GM20000 (cell line): Measurements from ENCODE around the gene NLGN4X.
"Not testable (repeated sequence)": the region's sequence is repeated elsewhere in the genome, so short reads cannot be mapped to it uniquely, and the experiment has no call there.

ENCODE experiments used
- DNase-seq: peaks from one replicate; pipeline ENCODE4 v3.0.0; 2012; ENCODE audit warnings: low spot score
- TF ChIP-seq, protein P1 (sequence below): IDR thresholded peaks from 2 replicates; pipeline ENCODE4 v1.5.1; 2012; ENCODE audit warnings: mild to moderate bottlenecking, control low read depth; ENCODE audit errors: extremely low read depth, missing control alignments

Gene NLGN4X

DNA sequence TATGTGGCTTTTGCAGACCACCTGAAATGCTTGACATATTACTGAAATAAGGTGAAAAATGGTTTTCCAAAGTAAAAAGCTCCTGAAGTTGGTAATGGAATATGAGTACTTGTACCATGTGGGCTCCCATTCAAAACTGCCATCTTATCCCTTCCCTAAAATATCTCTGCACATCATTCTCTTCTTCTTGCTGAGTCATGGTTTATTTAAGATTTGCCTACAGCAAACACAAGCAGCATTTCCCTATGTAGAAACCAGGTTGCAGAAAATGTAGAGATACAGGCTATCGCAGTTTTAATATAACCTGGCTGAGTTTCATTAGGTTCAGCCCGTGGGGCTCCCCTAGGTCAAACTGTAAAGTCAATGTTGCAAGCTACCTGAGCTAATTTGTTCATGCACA is 270.1 kb downstream of the NLGN4X start:
- no peak for DNase-seq
- TF ChIP-seq, protein P1, sequence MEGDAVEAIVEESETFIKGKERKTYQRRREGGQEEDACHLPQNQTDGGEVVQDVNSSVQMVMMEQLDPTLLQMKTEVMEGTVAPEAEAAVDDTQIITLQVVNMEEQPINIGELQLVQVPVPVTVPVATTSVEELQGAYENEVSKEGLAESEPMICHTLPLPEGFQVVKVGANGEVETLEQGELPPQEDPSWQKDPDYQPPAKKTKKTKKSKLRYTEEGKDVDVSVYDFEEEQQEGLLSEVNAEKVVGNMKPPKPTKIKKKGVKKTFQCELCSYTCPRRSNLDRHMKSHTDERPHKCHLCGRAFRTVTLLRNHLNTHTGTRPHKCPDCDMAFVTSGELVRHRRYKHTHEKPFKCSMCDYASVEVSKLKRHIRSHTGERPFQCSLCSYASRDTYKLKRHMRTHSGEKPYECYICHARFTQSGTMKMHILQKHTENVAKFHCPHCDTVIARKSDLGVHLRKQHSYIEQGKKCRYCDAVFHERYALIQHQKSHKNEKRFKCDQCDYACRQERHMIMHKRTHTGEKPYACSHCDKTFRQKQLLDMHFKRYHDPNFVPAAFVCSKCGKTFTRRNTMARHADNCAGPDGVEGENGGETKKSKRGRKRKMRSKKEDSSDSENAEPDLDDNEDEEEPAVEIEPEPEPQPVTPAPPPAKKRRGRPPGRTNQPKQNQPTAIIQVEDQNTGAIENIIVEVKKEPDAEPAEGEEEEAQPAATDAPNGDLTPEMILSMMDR, result no peak

DNA sequence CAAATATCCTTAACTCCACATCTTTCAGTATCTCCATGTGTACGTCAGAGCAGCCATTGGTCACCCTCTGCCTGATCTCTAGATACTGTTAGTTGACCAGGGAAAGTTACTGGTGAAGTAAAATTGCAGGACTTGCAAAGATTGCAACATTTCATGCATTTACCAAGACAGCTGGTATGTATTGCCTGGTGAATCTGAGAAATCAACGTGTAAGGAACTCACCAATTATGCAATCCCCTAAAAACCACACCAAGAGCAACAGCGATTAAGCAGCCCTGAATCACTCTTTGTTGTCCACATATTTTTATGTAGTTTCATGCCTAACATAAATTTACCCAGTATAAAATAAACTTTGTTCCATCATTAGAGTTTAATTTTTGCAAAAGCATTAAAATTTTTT is 271.2 kb downstream of the NLGN4X start:
- no peak for DNase-seq
- TF ChIP-seq, protein P1, result no peak

DNA sequence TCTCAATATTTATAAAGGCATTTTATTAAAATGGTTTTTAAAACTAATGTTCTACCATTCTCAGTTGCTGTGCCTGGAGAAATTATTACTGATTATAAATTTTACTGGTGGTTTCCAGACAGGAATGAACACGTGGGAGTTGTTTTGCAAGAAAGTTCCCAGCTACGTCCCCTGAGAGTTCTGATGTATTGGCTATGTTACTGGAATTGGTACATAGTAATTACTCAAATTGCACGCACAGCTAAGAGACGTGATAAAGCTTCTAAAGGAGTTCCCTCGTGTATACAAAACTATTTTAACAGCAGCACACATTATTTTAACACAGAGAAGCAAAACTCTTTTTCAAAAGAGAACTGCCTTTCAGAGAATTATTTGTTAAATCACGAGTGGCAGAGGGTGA is 292.2 kb downstream of the NLGN4X start:
- DNase-seq, result no peak
- TF ChIP-seq, protein P1, result no peak

DNA sequence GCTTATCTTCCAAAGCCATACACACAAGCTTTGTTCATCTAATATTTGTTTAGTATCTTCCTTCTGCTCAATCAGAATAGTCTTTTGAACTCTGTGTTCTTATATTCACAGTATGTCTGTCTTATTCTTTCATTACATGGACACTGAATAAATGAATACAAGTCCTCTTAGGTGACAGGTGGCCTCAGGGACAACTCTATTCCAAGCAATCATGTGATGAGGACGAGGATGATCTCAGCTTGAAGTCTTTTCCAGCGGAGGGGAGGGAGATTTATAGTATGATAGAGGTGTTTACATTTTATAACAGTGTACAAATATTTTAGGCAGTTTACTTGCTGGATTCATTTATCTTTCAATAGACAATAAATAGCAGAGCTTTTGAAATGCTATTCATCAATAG is 300.4 kb downstream of the NLGN4X start:
- DNase-seq, result no peak
- TF ChIP-seq, protein P1, result no peak

DNA sequence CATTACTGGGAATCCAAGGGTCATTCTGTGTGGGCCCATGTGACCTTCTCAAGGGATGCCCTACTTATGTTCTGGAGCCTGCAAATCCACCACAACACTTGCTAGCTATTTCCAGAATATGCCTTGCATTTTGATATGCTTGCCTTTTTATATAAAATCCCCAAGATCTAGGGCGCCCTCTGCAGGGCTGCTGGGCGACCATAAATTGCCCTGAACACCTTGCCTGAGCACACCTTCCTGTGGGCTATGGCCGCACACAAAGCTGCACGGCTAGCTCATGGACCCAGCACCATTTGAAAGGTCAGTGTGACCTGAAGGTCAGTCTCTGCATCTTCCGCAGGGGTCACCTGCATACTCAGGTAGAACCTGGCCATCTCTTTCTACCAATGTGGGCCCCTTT is 311.7 kb downstream of the NLGN4X start:
- DNase-seq, result no peak
- TF ChIP-seq, protein P1, result no peak

DNA sequence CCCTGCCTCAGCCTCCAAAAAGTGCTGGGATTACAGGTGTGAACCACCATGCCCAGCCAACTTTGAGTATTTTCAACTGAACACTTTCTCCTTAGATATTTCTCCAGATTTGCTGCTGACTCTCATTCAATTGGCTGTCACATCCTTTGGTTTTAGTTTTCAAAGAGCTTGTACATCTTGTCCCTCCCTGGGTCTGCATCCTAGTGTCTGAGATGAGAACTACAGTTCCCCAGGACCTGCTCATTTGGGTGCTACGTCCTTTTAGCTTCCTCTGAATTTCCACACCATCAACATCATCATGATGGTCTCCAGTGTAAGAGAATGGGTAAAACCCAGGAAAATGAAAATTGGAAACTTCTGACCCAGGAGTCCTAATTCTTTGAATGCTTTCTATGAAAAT is 312.9 kb downstream of the NLGN4X start:
- TF ChIP-seq, protein P1, result no peak
- DNase-seq, result no peak

DNA sequence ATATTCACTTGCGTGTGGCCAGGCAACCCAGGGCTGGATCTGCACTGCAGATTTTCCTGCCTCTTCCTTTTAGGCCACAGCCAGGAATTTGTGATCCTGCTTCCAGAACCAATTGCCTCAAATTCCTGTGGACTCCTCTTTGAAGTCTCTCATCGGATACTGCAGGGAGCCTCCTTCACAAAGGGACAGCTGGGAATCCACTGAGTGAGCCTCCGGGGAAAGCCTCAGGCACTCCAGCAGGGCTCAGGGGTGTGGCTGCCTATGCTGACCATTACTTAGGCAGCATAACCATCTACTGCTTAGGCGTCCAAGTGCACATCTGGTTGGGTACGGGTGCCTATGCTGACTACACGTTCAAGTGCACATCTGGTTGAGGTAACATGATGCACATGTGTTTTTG is 321.5 kb downstream of the NLGN4X start:
- no peak for DNase-seq
- TF ChIP-seq, protein P1, result no peak

DNA sequence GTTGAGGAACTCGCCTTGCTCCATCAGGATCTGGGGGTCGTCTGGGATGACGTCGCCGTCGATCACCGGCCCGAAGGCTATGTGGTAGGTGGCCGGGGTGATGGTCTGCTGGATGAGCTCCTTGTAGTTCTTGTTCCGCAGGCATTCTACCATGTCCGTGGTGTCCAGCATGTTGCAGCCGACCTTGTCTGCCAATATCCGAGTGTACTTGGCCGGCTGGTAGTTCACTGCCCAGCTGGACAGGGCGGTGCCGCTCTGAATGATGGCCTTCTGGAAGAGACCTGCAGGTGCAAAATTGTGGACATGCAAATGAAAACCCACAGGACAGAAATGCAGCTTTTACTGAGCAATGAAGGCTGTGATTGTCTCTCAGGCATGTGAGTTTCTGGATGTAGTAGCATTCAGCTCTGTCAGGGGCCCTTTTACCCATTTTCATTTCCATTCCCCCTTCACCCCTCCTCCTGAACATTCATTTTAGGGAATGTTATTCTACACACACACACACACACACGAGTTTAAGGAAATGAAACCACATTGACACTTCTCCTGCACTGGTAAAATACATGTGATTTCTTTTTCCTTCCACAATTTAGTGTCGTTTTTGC is 325.0 kb downstream of the NLGN4X start:
- DNase-seq, result not testable (repeated sequence)
